GM12878 (cell line): Measurements from ENCODE around the gene CTNNA3. TPM values are rescaled to one million over a fixed set of nuclear protein-coding genes. Genes with fewer than 3 reads are reported as not detected.

Experiments
- ATAC-seq: fragments of 200-7000 bp; cut with Tn5 transposase; 3 replicates; pipeline ENCODE4 v1.9.1; 2020; ENCODE audit warnings: mild to moderate bottlenecking, moderate library complexity
- BruUV-seq: library from RNA; stranded (reverse); fragments of 400-500 nt; replicated peaks from 2 replicates; lab custom pipeline; 2021; lab: Mats Ljungman, UMichigan
- CTCF ChIA-PET: fragments of 300-600 bp; sonication (Branson Sonifier 250); formaldehyde crosslinking; extraction: SDS; loops from one replicate; lab custom pipeline; 2021; ENCODE audit warnings: inconsistent platforms; lab: Yijun Ruan, JAX
- POLR2A ChIA-PET: fragments of 350-600 bp; formaldehyde crosslinking; extraction: SDS; loops from one replicate; lab custom pipeline; 2021; ENCODE audit warnings: inconsistent platforms; lab: Charles Lee
- RAD21 ChIA-PET: fragments of 300-600 bp; sonication (Branson Sonifier 250); formaldehyde crosslinking; loops from one replicate; lab custom pipeline; 2023; ENCODE audit warnings: antibody characterized with exemption; ENCODE audit not compliant: unreplicated experiment; lab: Charles Lee
- SMC1A ChIA-PET: fragments of 300-600 bp; sonication (Branson Sonifier 250); formaldehyde crosslinking; loops from one replicate; lab custom pipeline; 2023; ENCODE audit not compliant: unreplicated experiment, uncharacterized antibody; lab: Charles Lee
- DNase-seq: peaks from one replicate; pipeline ENCODE4 v3.0.0-alpha.2; 2011; ENCODE audit warnings: low read depth, low spot score
- FAIRE-seq: peaks from 3 replicates; lab custom pipeline; 2011; peaks lifted over from hg19 to GRCh38; lab: Jason Lieb, UNC
- H2AFZ ChIP-seq: 2 replicates; pipeline ENCODE4 v1.6.0; 2011; ENCODE audit warnings: low read depth, low read length, control low read depth; ENCODE audit not compliant: control insufficient read depth
- H3K27ac ChIP-seq: 2 replicates; pipeline ENCODE4 v1.5.1; 2011; ENCODE audit warnings: control low read depth; ENCODE audit not compliant: control insufficient read depth, insufficient read depth
- H3K27me3 ChIP-seq, 2 experiments: replicated peaks in 1 of 2; 2 replicates each; pipeline versions ENCODE4 v1.6.0 to v1.6.1; 2011; ENCODE audit warnings: low read length in 1 of 2; ENCODE audit not compliant: control insufficient read depth in 2 of 2, insufficient read depth in 2 of 2
- H3K36me3 ChIP-seq, 2 experiments: 2 replicates each; pipeline ENCODE4 v1.5.1; 2011; ENCODE audit warnings: low read length in 1 of 2; ENCODE audit not compliant: control insufficient read depth in 2 of 2, insufficient read depth in 2 of 2
- H3K4me1 ChIP-seq: 2 replicates; pipeline ENCODE4 v1.6.1; 2011; ENCODE audit warnings: mild to moderate bottlenecking, low read length, moderate library complexity, mixed read lengths; ENCODE audit not compliant: control insufficient read depth, insufficient read depth
- H3K4me2 ChIP-seq: 2 replicates; pipeline ENCODE4 v1.6.0; 2011; ENCODE audit warnings: control low read depth; ENCODE audit not compliant: control insufficient read depth, insufficient read depth
- H3K4me3 ChIP-seq: fragments of 200-600 bp; sonication (generic); 2 replicates; pipeline ENCODE4 v1.5.1; 2016
- H3K79me2 ChIP-seq: 2 replicates; pipeline ENCODE4 v1.6.0; 2011; ENCODE audit warnings: low read length; ENCODE audit not compliant: control insufficient read depth, insufficient read depth
- H3K9ac ChIP-seq: 2 replicates; pipeline ENCODE4 v1.8.0; 2011; ENCODE audit warnings: low read length, control low read depth, mixed read lengths; ENCODE audit not compliant: control insufficient read depth, insufficient read depth
- H3K9me3 ChIP-seq: replicated peaks from 3 replicates; pipeline ENCODE4 v1.5.1; 2011; ENCODE audit warnings: mild to moderate bottlenecking, low read length; ENCODE audit not compliant: control insufficient read depth, insufficient read depth
- H4K20me1 ChIP-seq: 2 replicates; pipeline ENCODE4 v1.6.0; 2011; ENCODE audit not compliant: control insufficient read depth, insufficient read depth
- ATF7 ChIP-seq: fragments of 450-650 bp; IDR thresholded peaks from 2 replicates; pipeline ENCODE4 v1.6.1; 2016; ENCODE audit warnings: low read depth, mild to moderate bottlenecking
- BHLHE40 ChIP-seq, 2 experiments: fragments of 450-650 bp in 1 of 2; IDR thresholded peaks; 2 replicates each; pipeline ENCODE4 v1.6.1; 2011 to 2017; ENCODE audit warnings: low read depth in 2 of 2, borderline replicate concordance in 1 of 2, improper control_type of control experiment in 1 of 2, low read length in 1 of 2, mild to moderate bottlenecking in 1 of 2
- BRCA1 ChIP-seq: IDR thresholded peaks from 2 replicates; pipeline ENCODE4 v1.6.1; 2011; ENCODE audit warnings: low read depth, low read length, improper control_type of control experiment
- CREM ChIP-seq: IDR thresholded peaks from 2 replicates; pipeline ENCODE4 v1.6.1; 2014; ENCODE audit warnings: antibody characterized with exemption, low read depth
- ETV6 ChIP-seq, 2 experiments: fragments of 450-650 bp in 1 of 2; IDR thresholded peaks in 1 of 2; conservative IDR thresholded peaks in 1 of 2; 2 replicates each; pipeline ENCODE4 v1.6.1; 2014; ENCODE audit warnings: antibody characterized with exemption in 1 of 2, borderline replicate concordance in 1 of 2, low read depth in 1 of 2, mild to moderate bottlenecking in 1 of 2, moderate library complexity in 1 of 2
- HSF1 ChIP-seq: fragments of 150-350 bp; IDR thresholded peaks from 2 replicates; pipeline ENCODE4 v1.6.1; 2014; ENCODE audit warnings: mild to moderate bottlenecking, low read depth, low read length
- IKZF1 ChIP-seq: fragments of 450-650 bp; conservative IDR thresholded peaks from 2 replicates; pipeline ENCODE4 v1.6.1; 2017; ENCODE audit warnings: antibody characterized with exemption, mild to moderate bottlenecking
- IKZF2 ChIP-seq, 2 experiments: fragments of 450-650 bp; IDR thresholded peaks; 2 replicates each; pipeline ENCODE4 v1.6.1; 2017; ENCODE audit warnings: mild to moderate bottlenecking in 2 of 2, moderate library complexity in 2 of 2
- JUNB ChIP-seq: IDR thresholded peaks from 2 replicates; pipeline ENCODE4 v1.6.1; 2016; ENCODE audit warnings: antibody characterized with exemption, mild to moderate bottlenecking
- NBN ChIP-seq: fragments of 450-650 bp; IDR thresholded peaks from 2 replicates; pipeline ENCODE4 v1.6.1; 2016
- NFXL1 ChIP-seq: fragments of 450-650 bp; IDR thresholded peaks from 2 replicates; pipeline ENCODE4 v1.6.1; 2017; ENCODE audit warnings: antibody characterized with exemption, mild to moderate bottlenecking, borderline replicate concordance
- NR2F1 ChIP-seq: fragments of 450-650 bp; conservative IDR thresholded peaks from 2 replicates; pipeline ENCODE4 v1.6.1; 2017; ENCODE audit warnings: mild to moderate bottlenecking
- RELA ChIP-seq: fragments of 450-650 bp; IDR thresholded peaks from 2 replicates; pipeline ENCODE4 v1.8.0; 2014; ENCODE audit warnings: borderline replicate concordance; ENCODE audit not compliant: partially characterized antibody
- RFX5 ChIP-seq: IDR thresholded peaks from 2 replicates; pipeline ENCODE4 v1.6.1; 2011; ENCODE audit warnings: low read depth, low read length, improper control_type of control experiment
- SMAD1 ChIP-seq: fragments of 450-650 bp; IDR thresholded peaks from 2 replicates; pipeline ENCODE4 v1.6.1; 2018; ENCODE audit warnings: mild to moderate bottlenecking, low read depth; ENCODE audit not compliant: partially characterized antibody
- SRF ChIP-seq, 2 experiments: IDR thresholded peaks; 2 replicates each; pipeline ENCODE4 v1.6.1; 2011; ENCODE audit warnings: low read depth in 2 of 2, low read length in 2 of 2, mild to moderate bottlenecking in 1 of 2, moderate library complexity in 1 of 2
- STAT3 ChIP-seq: IDR thresholded peaks from 2 replicates; pipeline ENCODE4 v1.6.1; 2011; ENCODE audit warnings: low read depth, low read length, improper control_type of control experiment
- SUZ12 ChIP-seq: fragments of 200-600 bp; sonication (generic); IDR thresholded peaks from one replicate; pipeline ENCODE4 v1.6.1; 2018; ENCODE audit warnings: antibody characterized with exemption, mild to moderate bottlenecking; ENCODE audit not compliant: unreplicated experiment
- TARDBP ChIP-seq: IDR thresholded peaks from 2 replicates; pipeline ENCODE4 v1.6.1; 2016; ENCODE audit warnings: borderline replicate concordance
- ZBTB11 ChIP-seq: fragments of 450-650 bp; formaldehyde crosslinking; IDR thresholded peaks from 2 replicates; pipeline ENCODE4 v1.5.0; 2022; ENCODE audit warnings: mild to moderate bottlenecking, missing genetic modification characterization
- ZNF274 ChIP-seq: IDR thresholded peaks from one replicate; pipeline ENCODE4 v1.8.0; 2011; ENCODE audit not compliant: insufficient read length, insufficient read depth
- in situ Hi-C: fragments of 300-500 bp; cut with MboI; formaldehyde crosslinking; loops from 9 replicates; pipeline ENCODE4 v1.14.3; 2018; ENCODE audit warnings: mixed read lengths
- intact Hi-C: fragments of 100-400 bp; cut with micrococcal nuclease; formaldehyde crosslinking; loops from one replicate; pipeline ENCODE4 v1.14.2; 2022; ENCODE audit not compliant: unreplicated experiment
- polyA plus RNA-seq, 11 experiments: library from polyadenylated mRNA; depleted of rRNA in 4 of 11; unstranded in 6 of 11; stranded (reverse) in 5 of 11; fragments of >200 nt; fragmentation: Nextera tagmentation in 4 of 11; fragmentation: Illumina TruSeq in 1 of 11; extraction: Ambion mirVana in 4 of 11; extraction: Trizol in 1 of 11; gene quantifications; 1 replicate in 1 of 11; 2 replicates in 10 of 11; pipeline versions ENCODE4 v1.2.1 to v1.2.3, GENCODE V29; 2011 to 2016; ENCODE audit warnings: inconsistent platforms in 2 of 11, missing spikeins in 2 of 11, low read depth in 1 of 11
- total RNA-seq, 4 experiments: library from RNA; depleted of rRNA in 3 of 4; stranded (reverse); fragments of >200 nt in 3 of 4; fragmentation: Illumina TruSeq in 1 of 4; extraction: Trizol in 1 of 4; gene quantifications; 2 replicates each; pipeline versions ENCODE4 v1.2.1 to v1.2.3, GENCODE V29; 2013 to 2021

The CTNNA3 gene
- total and polyA plus RNA-seq, 10 of the 15 experiments (the other 5 are each of a cell fraction or from before 2014, with no cell fraction given): under 0.01 to 4.5 (median 0.22) TPM; not detected in 2

- TF ChIP-seq STAT3 (no peak), NBN (no peak), RFX5 (no peak), ETV6 (conservative IDR thresholded peaks at IDR 0.05 in 1 of 2, IDR thresholded peaks at IDR 0.05 in 1 of 2; ENCODE audit: borderline replicate concordance in 1 of 2, low read depth in 1 of 2) (no peak), NFXL1 (no peak)
Measured at GRCh38 chr10:67723601-67724000, 27.6 kb upstream of the CTNNA3 start (continued).

GRCh38 chr10:67722113-67722512, 26.1 kb upstream of the CTNNA3 start:
- no TSS peak for BruUV-seq
- H2AFZ ChIP-seq: no peak overlapping the region
- no peak overlapping the region for H3K27ac ChIP-seq
- CTCF ChIA-PET: interaction anchor here (0.9 to 3.8 kb wide), 6 partner anchors 11 to 66 kb away, joined by 3 to 32 read pairs (median 4); partner anchors contain the start of gene CTNNA3
- no peak overlapping the region for H3K4me2 ChIP-seq
- H4K20me1 ChIP-seq: no peaks in the 10 kb centered on the region
- no peaks in the 10 kb centered on the region for H3K36me3 ChIP-seq
- H3K9ac ChIP-seq: no peak overlapping the region
- no peaks in the 10 kb centered on the region for H3K79me2 ChIP-seq
- FAIRE-seq: peak; percentile 77
- peaks cover 3% of the 10 kb centered on the region; the same call in 1 of the 2 replicates for H3K4me1 ChIP-seq
- SMC1A ChIA-PET: interaction anchor here (0.6 to 3.3 kb wide), 12 partner anchors 9 to 405 kb away, joined by 3 to 13 read pairs (median 4); partner anchors contain the start of gene CTNNA3
- peak; percentile 93 for ATAC-seq
- DNase-seq: no peak
- intact Hi-C loops: no loop called here
- POLR2A ChIA-PET: no interaction called here
- RAD21 ChIA-PET: interaction anchor here (1.5 to 2.2 kb wide), 4 partner anchors 25 to 56 kb away, joined by 4 to 10 read pairs (median 6); partner anchors contain the start of gene CTNNA3
- H3K9me3 ChIP-seq: no peaks in the 10 kb centered on the region
- no peak overlapping the region for H3K4me3 ChIP-seq
- no peaks in the 10 kb centered on the region for H3K27me3 ChIP-seq
- in situ Hi-C loops: no loop called here
- TF ChIP-seq RELA: no peak
- TF ChIP-seq SMAD1: no peak
- TF ChIP-seq ZNF274: no peak
- TF ChIP-seq IKZF1: peak; percentile 77
- TF ChIP-seq ATF7: 0 out of 2 replicates have a peak, but pooled peaks have one; percentile 36
- no peak for TF ChIP-seq TARDBP
- no peak for TF ChIP-seq CREM
- TF ChIP-seq NR2F1: peak; percentile 29; the same call in 1 of the 2 replicates
- TF ChIP-seq HSF1: no peak
- TF ChIP-seq JUNB: no peak
- TF ChIP-seq NFXL1: no peak
- no peak for TF ChIP-seq BHLHE40 (IDR thresholded peaks at IDR 0.05; ENCODE audit: borderline replicate concordance in 1 of 2, low read depth in 2 of 2, low read length in 1 of 2)
- no peak for TF ChIP-seq SUZ12
- TF ChIP-seq BRCA1: no peak
- no peak for TF ChIP-seq SRF (IDR thresholded peaks at IDR 0.05; ENCODE audit: low read depth in 2 of 2, low read length in 2 of 2)
- TF ChIP-seq ZBTB11 (CRISPR knock-in tag): no peak
- peak; percentile 83 to 88 for TF ChIP-seq IKZF2 (IDR thresholded peaks at IDR 0.05)
